HG03442 (cell line): ENCODE measurements around the gene AHI1.

Experiments used
- ATAC-seq: cut with Tn5 transposase; IDR thresholded peaks from one replicate; pipeline ENCODE4 v1.9.1; 2021; ENCODE audit warnings: mild to moderate bottlenecking, moderate library complexity; ENCODE audit not compliant: unreplicated experiment

Gene AHI1

GRCh38 chr6:135334169-135334568 lies 163.4 kb downstream of the AHI1 start:
- ATAC-seq: no peak

GRCh38 chr6:135331002-135331401 lies 166.5 kb downstream of the AHI1 start:
- ATAC-seq: no peak

DNA sequence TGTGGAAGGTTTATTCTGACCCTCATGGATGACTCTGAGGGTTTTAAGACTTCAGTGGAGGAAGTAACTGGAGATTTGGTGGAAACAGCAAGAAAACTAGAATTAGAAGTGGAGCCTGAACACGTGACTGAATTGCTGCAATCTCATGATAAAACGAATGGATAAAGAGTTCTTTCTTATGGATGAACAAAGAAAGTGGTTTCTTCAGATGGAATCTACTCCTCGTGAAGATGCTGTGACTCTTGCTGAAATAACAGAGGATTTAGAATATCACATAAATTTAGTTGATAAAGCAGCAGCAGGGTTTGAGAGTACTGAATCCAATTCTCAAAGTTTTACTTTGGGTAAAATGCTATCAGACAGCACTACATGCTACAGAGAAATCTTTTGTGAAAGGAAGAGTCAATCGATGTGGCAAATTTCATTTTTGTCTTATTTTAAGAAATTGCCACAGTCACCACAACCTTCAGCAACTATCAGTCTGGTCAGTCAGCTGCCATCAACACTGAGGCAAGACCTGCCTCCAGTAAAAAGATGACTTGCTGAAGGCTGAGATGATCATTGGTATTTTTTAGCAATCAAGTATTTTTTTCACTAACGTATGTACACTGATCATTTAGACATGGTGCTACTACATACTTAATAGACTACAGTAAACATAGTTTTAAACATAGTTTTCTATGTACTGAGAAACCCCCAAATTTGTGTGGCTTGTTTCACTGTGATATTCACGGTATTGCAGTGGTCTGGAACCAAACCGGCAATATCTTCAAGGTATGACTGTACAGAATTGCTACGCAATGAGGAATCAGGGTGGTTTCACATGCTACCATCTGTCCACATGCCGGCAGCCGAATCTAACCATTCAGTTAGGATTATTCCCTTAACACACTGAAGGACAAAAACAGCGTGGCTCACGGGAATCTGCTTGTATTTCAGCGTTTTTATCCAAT lies 167.4 kb downstream of the AHI1 start:
- peak; percentile 98 for ATAC-seq

- no peak for ATAC-seq
Observed at GRCh38 chr6:135328136-135328535, 169.4 kb downstream of the AHI1 start.

DNA sequence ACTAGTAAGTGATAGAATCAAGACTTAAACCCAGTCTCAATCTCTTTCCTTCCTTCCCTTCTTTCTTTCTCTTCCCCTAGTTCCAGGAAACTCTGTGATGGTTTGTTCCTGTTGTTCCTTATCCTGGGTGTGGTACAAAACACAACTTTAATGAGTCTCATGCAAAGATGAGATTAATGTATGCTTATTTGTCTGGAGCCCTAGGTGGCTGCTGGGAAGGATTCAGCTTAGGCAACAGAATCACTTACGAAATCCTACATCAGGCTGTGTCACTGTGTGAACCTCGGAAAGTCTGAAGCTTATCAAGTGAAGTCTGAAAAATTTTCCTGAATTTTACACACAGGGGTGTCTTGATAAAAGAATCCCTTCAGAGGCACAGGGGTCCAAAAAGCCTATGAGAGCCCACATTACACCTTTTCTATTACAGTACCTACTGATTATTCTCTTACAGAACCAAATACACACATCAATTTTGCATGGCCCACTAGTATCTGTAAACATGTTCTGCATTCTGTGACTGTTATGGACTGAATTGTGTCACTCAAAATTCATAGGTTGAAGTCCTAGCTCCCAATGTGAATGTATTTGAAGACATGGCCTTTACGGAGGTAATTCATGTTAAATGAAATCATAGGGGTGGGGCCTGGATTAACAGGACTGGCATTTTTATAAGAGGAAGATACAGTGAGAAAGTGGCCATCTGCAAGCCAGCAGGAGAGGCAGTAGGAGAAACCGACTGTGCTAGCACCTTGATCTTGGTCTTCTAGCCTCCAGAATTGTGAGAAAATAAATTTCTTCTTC lies 171.7 kb downstream of the AHI1 start:
- ATAC-seq: no peak

- ATAC-seq: no peak
Observed at GRCh38 chr6:135324531-135324930, 173.0 kb downstream of the AHI1 start.

DNA sequence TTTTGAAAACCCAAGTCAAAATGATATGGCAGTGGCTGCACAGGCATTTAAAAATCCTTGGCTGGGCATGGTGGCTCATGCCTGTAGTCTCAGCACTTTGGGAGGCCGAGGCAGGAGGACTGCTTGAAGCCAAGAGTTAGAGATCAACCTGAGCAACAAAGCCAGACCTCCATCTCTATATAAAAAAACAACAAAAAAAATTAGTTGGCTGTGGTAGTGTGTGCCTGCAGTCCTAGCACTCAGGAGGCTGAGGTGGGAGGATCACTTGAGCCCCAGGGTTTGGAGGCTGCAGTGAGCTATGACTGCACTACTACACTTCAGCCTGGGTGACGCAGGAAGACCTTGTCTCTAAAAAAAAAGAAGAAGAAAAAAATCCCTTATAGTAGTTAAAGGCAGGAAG lies 173.6 kb downstream of the AHI1 start:
- no peak for ATAC-seq

DNA sequence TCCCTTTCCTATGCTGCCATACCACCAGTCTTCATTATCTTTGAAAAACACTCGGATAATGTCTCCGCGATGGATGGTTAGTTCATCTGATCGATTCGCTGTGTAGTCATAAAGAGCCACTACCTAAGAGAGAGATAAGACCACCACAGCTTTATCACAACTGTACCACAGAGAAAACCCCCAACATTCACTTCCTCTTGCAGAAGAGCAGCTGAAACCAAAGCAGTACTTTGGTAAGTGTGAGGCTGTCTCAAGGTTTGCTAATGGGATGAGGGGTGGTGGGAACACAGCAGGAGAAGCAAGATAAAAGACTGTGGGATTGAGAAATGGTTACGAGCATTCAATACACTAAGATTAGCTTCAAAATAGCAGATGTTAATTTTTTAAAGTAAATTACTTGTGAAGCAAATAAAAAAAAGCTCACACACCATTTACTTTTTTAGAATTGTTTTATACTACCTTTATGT lies 174.3 kb downstream of the AHI1 start:
- peak; percentile 93 for ATAC-seq

- peak; percentile 58 for ATAC-seq
Observed at GRCh38 chr6:135322427-135323201, 174.9 kb downstream of the AHI1 start.

- ATAC-seq: no peak
Observed at GRCh38 chr6:135320721-135321621, 176.6 kb downstream of the AHI1 start.

GRCh38 chr6:135319819-135320218 lies 177.7 kb downstream of the AHI1 start:
- no peak for ATAC-seq

GRCh38 chr6:135318738-135319469 lies 178.6 kb downstream of the AHI1 start:
- no peak for ATAC-seq

DNA sequence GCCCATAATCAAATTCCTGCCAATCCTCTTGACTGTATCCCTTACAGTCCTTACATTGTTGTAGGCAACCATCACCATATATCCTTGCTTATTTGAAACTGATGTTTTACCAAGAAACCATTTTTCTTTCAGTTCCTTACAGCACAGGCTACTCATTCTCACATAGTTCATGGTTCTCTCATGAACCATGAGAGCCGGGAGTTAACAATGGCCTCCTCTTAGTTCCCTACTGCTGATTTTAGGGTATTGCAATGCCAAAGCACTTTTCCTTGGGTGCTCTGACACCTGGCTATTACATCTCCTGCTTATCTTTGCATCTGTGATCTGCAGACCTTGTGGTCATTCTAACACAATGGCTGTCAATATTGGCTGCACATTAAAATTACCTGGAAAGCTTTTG lies 183.0 kb downstream of the AHI1 start:
- ATAC-seq: no peak

DNA sequence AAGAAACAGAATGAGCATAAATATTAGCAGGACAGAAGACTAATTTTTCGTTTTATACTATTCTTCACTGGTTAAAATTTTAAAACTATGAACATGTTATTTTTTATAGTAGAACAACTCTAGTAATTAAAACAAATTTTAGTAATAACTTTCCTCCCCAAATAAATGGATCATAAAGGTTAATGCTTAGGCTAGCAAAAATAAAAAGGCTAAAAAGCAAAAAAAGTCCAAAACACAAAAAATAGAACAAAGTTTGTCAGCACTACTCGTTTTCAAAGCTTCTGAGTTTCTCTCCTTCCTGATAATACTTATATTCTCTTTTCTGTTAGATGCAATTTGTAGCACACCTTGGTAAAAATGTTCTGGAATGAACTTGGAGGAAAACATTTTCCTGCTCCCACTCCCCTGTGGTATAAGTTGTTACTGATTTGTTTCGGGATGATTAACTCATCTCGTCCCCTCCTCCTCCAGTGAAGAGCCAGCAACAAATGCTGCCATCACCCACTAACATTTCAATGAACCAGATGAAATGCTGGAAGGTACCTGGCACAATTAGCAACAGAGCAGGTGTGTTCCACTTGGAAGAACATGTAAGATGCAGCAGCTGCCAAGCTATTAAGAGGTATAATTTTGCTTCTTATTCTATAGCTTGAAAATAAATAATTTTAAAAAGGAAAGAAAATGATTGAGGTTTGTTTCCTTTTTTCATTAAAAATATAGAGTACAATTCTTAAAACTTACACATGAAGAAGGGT lies 185.9 kb downstream of the AHI1 start:
- ATAC-seq: no peak

- ATAC-seq: no peak
Observed at GRCh38 chr6:135310291-135310690, 187.2 kb downstream of the AHI1 start.

GRCh38 chr6:135306740-135307420 lies 190.7 kb downstream of the AHI1 start:
- ATAC-seq: no peak

GRCh38 chr6:135306166-135306565 lies 191.4 kb downstream of the AHI1 start:
- no peak for ATAC-seq

GRCh38 chr6:135305684-135306083 lies 191.9 kb downstream of the AHI1 start:
- no peak for ATAC-seq
